Stimulated activated CD8-positive, alpha-beta memory T cell treated with anti-CD3 and anti-CD28 coated beads, Interleukin-12 subunit alpha, Interleukin-12 subunit beta, amount 100 ng/mL, for 24 hours (primary cell): ENCODE results near the gene F5.
"Not testable (repeated sequence)": the region's sequence is repeated elsewhere in the genome, so short reads cannot be mapped to it uniquely, and the experiment has no call there.

Experiments
- DNase-seq: peaks from one replicate; pipeline ENCODE4 v3.0.0-alpha.2; 2020; ENCODE audit errors: extremely low read depth

Gene F5

GRCh38 chr1:169511316-169512005, 74.8 kb downstream of the F5 start:
- DNase-seq, result no peak

- DNase-seq, result no peak
Observed at GRCh38 chr1:169510060-169510459, 76.2 kb downstream of the F5 start.

- no peak for DNase-seq
Observed at GRCh38 chr1:169509354-169509753, 76.9 kb downstream of the F5 start.

GRCh38 chr1:169508432-169509338, 77.6 kb downstream of the F5 start:
- no peak for DNase-seq

GRCh38 chr1:169507413-169507812, 78.9 kb downstream of the F5 start:
- no peak for DNase-seq

- not testable (repeated sequence) for DNase-seq
Observed at GRCh38 chr1:169503601-169504000, 82.7 kb downstream of the F5 start.

GRCh38 chr1:169499807-169500206, 86.5 kb downstream of the F5 start:
- no peak for DNase-seq

- DNase-seq, result no peak
Observed at GRCh38 chr1:169497317-169497716, 89.0 kb downstream of the F5 start.

GRCh38 chr1:169495916-169496315, 90.4 kb downstream of the F5 start:
- no peak for DNase-seq

- no peak for DNase-seq
Observed at GRCh38 chr1:169495046-169495775, 91.1 kb downstream of the F5 start.

- DNase-seq, result no peak
Observed at GRCh38 chr1:169494343-169494742, 91.9 kb downstream of the F5 start.

- DNase-seq, result no peak
Observed at GRCh38 chr1:169493251-169493650, 93.0 kb downstream of the F5 start.

GRCh38 chr1:169491845-169492281, 94.4 kb downstream of the F5 start:
- DNase-seq, result no peak

- DNase-seq, result no peak
Observed at GRCh38 chr1:169488157-169488556, 98.1 kb downstream of the F5 start.

GRCh38 chr1:169487561-169487960, 98.7 kb downstream of the F5 start:
- DNase-seq, result no peak

GRCh38 chr1:169487133-169487532, 99.1 kb downstream of the F5 start:
- no peak for DNase-seq

- DNase-seq, result no peak
Observed at GRCh38 chr1:169486281-169487051, 99.8 kb downstream of the F5 start.

GRCh38 chr1:169485431-169486280, 100.6 kb downstream of the F5 start, which contains the start of gene SLC19A2:
Gene SLC19A2 (minus strand): TSS chr1:169485944. CDS start chr1:169485766, 178 bp downstream.
- peak; percentile 85 for DNase-seq

GRCh38 chr1:169484683-169485430, 101.4 kb downstream of the F5 start:
- no peak for DNase-seq

- DNase-seq, result no peak
Observed at GRCh38 chr1:169484101-169484500, 102.2 kb downstream of the F5 start.
